T-helper 2 cell (primary cell): ENCODE data around the gene GRM8.

ENCODE experiments used
- DNase-seq, 5 experiments: peaks; one replicate each; pipeline versions ENCODE4 v3.0.0 to v3.0.0-alpha.2; 2012 to 2022

Gene GRM8

GRCh38 chr7:127146746-127147536 lies 105.8 kb downstream of the GRM8 start:
- DNase-seq, result no peak

- DNase-seq, result no peak
These were observed 115.6 kb downstream of the GRM8 start for GRCh38 chr7:127137146-127137545.

GRCh38 chr7:127135871-127136485 lies 116.8 kb downstream of the GRM8 start:
- no peak for DNase-seq

GRCh38 chr7:127123220-127123619 lies 129.5 kb downstream of the GRM8 start:
- DNase-seq, result no peak

DNA sequence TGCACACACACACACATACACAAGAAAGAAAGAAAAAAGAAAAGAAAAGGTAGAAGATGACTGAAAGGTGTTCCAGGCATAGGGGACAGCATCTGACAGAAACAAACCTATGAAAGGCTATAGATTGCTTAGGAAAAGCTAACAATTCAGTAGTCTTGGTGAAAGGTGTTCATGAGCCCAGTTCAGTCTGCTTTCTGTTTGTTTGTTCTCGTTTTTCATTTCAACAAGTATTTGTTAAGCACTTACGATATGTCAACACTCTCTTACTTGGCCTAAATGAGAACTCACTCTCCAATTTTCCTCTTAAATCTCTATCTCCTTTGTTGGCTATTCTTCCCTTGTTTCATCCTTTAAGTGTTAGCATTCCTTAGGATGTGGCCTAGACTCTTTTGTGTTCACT lies 133.2 kb downstream of the GRM8 start:
- no peak for DNase-seq

DNA sequence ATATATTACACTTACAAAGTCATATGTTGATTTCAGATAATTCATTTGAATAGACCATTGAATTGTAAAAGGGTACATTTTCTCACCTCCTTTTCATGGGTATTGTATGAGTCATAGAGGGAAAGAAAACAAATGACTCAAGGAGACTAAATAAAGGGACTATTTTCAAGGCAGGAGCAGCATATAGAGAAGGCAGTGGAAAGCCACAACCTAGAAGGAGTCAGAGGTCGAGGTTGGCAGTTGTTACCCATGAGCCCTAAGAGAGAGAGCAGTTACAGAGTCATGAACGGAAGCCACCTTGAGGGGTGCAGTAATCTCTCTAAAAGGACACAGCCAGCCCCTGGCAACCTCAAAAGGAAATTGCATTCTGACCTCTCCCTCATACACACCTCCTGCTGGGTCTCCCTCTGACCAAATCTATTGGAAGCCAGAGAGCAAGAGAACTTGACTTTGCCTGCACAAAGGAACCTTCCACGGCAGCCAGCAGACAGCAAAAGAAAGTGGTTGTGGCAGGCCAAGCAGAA lies 137.9 kb downstream of the GRM8 start:
- peak in 1 of 5 experiments; percentile 10 for DNase-seq

GRCh38 chr7:127107601-127108007 lies 145.1 kb downstream of the GRM8 start:
- DNase-seq, result peak in 1 of 5 experiments; percentile 49

GRCh38 chr7:127093340-127093739 lies 159.4 kb downstream of the GRM8 start:
- no peak for DNase-seq

GRCh38 chr7:127091620-127092019 lies 161.1 kb downstream of the GRM8 start:
- no peak for DNase-seq

- no peak for DNase-seq
These were observed 163.6 kb downstream of the GRM8 start for GRCh38 chr7:127089146-127089545.

- no peak for DNase-seq
These were observed 171.2 kb downstream of the GRM8 start for GRCh38 chr7:127081539-127081938.

- DNase-seq, result no peak
These were observed 172.2 kb downstream of the GRM8 start for GRCh38 chr7:127080576-127080975.

GRCh38 chr7:127066974-127067373 lies 185.8 kb downstream of the GRM8 start:
- no peak for DNase-seq

- DNase-seq, result no peak
These were observed 193.3 kb downstream of the GRM8 start for GRCh38 chr7:127059475-127059874.

DNA sequence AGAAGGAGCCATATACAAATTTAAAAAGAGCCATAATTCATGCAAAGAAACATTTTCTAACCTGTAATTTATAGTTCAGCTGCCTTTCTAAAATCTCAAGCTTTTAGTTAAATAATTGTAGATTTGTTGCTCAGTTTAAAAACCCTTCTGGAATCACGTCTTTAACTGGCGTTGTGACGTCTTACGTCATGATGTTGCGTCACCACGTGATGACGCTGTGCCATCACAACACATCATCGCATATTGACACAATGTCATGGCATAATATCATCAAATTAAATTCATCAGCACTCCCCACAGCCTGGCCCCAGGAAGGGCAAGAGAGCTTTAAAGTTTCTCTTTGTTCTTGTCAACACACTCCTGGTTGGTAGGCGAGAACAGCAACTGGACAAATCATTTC lies 194.8 kb downstream of the GRM8 start:
- no peak for DNase-seq

DNA sequence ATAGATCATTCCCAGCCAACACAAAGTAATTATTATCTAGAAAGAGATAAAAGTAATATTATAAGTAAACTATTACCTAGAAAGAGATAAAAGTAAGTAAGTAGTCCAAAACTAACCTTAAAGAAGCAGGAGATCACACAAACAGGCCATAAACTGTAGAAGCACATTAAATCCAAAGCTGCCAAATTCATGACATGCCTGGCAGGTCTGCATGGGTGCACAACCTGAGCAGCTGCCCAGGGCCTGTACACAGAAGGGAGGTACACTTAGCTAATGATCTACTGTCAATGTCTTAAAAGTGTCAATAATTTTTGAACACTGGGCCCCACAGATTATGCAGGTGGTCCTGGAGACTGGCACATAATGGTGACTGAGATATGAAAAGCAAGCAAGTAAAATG lies 196.5 kb downstream of the GRM8 start:
- no peak for DNase-seq

- no peak for DNase-seq
These were observed 205.2 kb downstream of the GRM8 start for GRCh38 chr7:127047521-127047920.

- no peak for DNase-seq
These were observed 210.9 kb downstream of the GRM8 start for GRCh38 chr7:127041689-127042452.

- no peak for DNase-seq
These were observed 212.7 kb downstream of the GRM8 start for GRCh38 chr7:127040042-127040441.

DNA sequence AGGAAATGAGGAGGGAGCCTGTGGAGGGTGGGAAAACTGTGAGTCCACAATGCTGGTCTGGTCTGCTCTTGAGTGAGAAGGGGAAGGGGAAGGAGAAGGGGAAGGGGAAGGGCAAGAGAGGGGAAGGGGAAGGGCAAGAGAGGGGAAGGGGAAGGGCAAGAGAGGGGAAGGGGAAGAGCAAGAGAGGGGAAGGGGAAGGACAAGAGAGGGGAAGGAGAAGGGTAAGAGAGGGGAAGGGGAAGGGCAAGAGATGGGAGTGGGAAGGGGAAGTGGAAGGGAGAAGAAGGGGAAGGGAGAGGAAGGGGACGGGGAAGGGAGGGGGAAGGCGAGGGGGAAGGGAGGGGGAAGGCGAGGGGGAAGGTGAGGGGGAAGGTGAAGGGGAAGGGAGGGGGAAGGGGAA lies 213.2 kb downstream of the GRM8 start:
- no peak for DNase-seq

GRCh38 chr7:127035203-127035849 lies 217.4 kb downstream of the GRM8 start:
- DNase-seq, result no peak

- DNase-seq, result no peak
These were observed 218.4 kb downstream of the GRM8 start for GRCh38 chr7:127034186-127034806.
